ENCODE measurements around the gene POMT2. TPM values are rescaled to one million over a fixed set of nuclear protein-coding genes. Genes with fewer than 3 reads are reported as not detected.
A peak's percentile ranks its signal among the peaks of the same experiment; 100 is the strongest.
"Not testable (repeated sequence)": the region's sequence is repeated elsewhere in the genome, so short reads cannot be mapped to it uniquely, and the experiment has no call there.

POMT2 gene
- total RNA-seq, 1 experiment from 2014 or later: 11.7 TPM

DNA sequence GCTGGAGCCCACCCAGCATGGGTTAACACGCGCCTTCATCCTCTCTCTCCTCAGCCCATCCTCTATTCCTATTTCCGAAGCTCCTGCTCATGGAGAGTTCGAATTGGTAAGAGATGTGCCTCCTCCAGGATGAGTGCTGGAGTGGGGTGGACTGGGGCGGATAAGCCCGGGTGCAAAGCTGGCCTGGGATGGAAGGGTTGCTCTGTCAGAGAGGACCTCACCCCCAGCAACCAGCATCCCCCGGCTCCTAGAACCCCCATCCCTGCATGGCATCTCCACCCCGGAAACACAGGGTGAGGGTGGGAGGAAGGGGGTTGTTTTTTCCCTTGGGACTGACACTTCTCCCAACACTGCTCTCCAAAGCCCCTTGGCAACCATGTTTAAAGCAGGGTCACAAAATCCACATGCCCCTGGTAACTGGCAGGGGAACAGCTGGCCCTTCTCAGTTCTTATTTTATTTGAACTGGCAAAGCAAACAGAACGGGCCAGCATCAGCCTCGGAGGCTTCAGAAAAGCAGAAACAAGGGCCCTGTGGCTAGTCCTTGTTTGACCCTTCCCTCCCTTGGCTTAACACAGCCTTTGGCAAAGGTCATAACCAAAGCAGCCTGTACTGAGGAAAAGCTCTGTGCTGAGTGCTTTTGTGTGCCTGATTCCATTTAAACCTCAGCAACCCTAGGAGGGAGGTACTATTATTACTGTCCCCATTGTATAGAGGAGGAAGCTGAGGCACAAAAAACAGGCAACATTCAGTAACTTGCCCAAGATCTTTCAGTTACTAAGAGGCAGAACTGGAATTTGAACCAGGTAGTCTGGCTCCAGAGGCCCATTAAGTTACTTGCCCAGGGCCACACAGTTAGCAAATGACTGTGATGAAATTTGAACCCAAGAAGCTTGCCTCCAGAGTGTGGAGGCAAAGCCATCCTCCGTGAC, 4.4 kb upstream of the POMT2 start:
- DNase-seq (ENCODE audit: low read depth): no peak

GRCh38 chr14:77324289-77324688, 3.6 kb upstream of the POMT2 start:
- DNase-seq (ENCODE audit: low read depth): no peak

- DNase-seq (ENCODE audit: low read depth): no peak
These were observed 2.9 kb upstream of the POMT2 start for GRCh38 chr14:77323571-77323970.

GRCh38 chr14:77322951-77323350, 2.3 kb upstream of the POMT2 start:
- DNase-seq (ENCODE audit: low read depth): no peak

DNA sequence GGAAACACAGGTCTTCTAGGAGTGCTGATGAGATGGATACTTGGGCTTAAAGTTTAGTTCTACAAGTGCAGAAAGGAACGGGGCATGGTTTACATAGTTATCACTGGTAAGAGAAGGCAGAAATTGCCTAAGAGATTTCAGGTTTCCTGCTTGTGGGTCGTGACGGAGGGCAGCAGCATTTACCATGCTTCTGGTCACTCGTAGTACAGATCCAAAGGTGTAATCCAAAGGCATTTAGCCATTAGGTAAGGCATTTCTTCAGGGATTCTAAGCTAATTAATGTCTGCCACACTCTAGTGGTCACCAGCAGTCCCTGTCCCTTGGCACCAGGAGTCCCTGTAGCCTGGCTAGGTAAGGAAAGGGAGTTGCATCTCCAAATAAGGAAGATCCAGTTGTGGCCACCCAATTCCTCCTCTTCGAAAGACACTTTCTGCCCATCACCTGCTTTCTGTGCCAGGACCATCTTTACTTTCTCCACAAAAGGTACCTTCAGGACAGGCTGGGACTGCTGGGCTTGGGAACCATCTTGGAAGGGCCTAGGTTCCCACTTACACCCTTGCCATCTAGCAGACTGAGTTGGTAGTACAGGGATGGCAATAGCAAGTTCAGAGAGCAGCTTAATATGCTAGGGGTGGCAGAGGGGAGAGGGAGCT, 1.7 kb upstream of the POMT2 start:
- no peak for DNase-seq (ENCODE audit: low read depth)

DNA sequence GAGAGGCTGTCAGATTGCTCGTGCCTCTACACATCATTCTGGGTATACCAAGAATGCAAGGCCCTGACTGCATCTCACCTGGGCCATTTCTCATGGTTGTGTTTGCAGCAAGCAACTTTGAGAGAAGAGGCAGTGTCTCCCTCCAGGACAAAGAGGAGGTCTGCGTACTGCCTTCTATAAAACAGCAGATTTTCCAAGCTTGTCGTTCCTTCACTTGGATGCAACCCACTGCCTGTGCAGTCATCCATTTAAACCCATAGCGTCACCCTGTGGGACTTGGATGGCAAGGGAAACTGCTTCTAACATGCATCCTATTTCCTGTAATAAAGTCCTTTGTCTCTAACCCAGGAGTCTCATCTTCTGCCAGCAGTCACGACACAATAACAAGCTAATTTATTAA, 1.3 kb downstream of the POMT2 start:
- no peak for DNase-seq (ENCODE audit: low read depth)

DNA sequence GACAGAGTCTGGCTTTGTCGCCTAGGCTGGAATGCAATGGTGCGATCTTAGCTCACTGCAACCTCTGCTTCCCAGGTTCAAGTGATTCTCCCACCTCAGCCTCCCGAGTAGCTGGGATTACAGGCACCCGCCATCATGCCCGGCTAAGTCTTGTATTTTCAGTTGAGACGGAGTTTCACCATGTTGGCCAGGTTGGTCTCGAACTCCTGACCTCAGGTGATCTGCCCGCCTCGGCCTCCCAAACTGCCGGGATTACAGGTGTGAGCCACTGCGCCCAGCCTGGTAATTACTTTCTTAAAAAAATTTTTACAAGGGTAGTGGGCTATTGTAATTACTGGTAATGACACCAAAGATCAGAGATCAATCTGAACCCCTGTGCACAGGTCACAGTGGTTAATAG, 1.9 kb downstream of the POMT2 start:
- DNase-seq (ENCODE audit: low read depth): not testable (repeated sequence)

- DNase-seq (ENCODE audit: low read depth): no peak
These were observed 2.6 kb downstream of the POMT2 start for GRCh38 chr14:77318006-77318553.

- no peak for DNase-seq (ENCODE audit: low read depth)
These were observed 3.8 kb downstream of the POMT2 start for GRCh38 chr14:77316872-77317301.

DNA sequence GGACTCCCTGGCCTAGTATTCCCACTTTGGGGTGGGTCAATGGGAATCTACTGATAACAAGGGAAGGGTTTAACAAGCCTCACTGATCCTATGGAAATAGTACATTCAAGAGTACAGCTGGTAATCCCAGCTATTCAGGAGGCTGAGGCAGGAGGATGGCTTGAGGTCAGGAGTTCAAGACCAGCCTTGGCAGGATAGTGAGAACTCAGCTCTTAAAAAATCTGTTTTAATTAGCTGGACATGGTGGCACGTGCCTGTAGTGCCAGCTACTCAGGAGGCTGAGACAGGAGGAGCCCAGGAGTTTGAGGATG, 4.5 kb downstream of the POMT2 start:
- DNase-seq (ENCODE audit: low read depth): no peak

DNA sequence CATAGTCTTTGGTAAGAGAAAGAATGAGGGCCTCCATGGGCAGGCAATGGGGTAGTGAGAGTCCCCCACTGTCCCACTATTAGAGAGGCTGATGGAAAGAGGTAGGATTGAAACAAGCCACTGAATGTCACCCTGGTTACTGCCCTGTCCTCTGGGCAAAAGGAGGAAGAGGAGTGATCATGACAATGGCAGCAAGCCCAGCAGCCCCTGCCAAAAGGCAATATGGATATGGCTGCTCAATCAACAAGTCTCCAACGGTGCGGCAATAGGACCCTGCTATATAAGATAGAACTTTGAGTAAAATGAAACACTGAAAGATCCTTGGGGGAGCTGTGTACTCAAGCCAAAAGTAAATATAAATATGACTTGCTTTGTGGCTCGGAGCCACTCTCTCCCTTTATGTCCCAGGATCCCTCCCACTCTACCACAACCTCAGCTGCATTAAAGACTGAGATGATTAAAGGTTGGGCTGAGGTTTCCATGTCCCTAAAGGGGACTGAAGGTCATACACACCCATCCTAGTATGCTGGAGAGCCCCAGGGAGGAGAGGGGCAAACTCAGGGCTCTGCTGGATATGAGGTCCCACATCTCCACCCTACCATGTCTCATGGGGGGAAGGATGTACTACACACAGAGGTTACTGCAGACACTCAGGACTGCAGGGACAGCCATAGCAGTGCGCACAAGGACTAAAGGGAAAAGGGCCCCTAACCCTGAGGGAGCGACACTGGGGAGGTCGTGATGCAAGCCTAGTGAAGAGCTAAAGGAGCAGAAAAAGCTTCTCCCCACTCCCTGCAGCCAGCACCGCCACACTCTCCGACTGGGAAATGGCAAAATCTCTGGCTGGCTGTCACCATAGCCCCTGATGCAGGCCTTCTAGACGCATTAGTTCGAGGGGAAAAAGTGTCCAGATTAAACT, 5.9 kb downstream of the POMT2 start:
- DNase-seq (ENCODE audit: low read depth): no peak

- DNase-seq (ENCODE audit: low read depth): no peak
These were observed 6.6 kb downstream of the POMT2 start for GRCh38 chr14:77314043-77314442.

DNA sequence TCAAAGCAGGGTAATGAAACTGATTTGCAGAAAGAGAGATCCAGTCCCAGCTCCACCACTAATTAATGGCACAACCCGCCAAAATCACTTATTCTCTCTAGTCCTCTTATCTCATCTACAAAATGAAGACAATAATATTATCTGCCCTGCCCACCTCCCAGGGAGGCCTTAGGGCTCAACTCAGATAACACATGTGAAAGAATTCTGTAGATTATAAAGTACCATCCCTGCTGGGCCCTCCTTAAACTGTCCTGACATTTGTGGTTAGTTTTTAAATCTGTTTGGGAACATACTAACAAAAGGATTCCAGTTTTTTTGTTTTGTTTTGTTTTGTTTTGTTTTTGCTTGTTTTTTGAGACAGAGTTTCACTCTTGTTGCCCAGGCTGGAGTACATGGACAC, 7.3 kb downstream of the POMT2 start:
- DNase-seq (ENCODE audit: low read depth): no peak

DNA sequence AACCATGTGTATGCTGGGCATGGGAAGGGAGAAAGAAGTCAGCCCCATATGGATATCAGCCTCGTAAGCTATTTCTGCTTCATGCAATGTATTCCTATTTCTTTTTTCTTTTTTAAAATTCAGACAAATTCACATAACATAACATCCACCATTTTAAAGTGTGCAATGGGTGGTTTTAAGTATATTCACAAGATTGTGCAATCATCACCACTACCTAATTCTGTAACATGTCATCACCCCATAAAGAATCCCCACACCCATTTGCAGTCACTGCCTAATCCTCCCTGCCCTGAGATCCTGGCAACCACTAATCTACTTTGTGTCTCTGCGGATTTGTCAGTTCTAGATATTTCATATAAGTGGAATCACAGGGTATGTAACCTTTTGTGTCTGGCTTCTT, 9.5 kb downstream of the POMT2 start:
- DNase-seq (ENCODE audit: low read depth): no peak

DNA sequence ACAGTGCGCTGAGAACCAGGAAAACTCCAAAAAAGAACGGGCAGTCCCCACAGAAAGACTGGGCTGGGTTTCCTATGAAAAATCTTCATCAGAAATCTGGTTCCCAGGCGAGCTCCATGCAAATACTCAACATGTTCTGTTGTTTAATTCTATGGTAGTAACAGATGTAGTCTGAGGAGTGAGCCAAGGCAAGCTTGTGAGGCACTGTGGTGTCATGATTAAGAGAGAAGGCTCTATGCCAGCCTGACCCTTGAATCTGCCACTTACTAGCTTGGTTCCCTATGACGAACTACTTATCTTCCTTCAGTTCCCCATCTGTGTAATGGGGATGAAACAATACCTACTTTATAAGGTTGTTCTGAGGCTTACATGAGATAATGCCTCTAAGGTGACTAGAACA, 10.7 kb downstream of the POMT2 start:
- DNase-seq (ENCODE audit: low read depth): no peak

DNA sequence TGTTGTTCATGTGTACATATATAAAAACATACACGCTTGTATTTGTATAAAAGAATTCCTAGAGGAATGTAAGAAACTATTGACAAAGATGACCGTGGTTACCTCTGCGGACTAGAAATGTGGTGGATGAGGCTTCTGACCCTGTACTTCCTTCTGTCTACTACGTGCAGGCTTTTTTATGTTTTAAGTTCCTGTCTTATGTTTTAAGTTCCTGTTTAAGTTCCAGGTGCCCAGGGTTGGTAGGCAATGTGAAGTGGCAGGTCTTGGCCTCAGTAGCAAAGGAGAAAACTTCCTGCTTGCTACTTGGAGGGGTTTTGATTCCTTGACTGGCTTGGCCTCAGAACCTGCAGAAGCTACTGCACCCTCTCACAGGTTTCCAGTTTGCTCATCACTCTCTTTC, 11.6 kb downstream of the POMT2 start:
- DNase-seq (ENCODE audit: low read depth): no peak

GRCh38 chr14:77306851-77307496, 13.7 kb downstream of the POMT2 start:
- peak; percentile 77 for DNase-seq (ENCODE audit: low read depth)

DNA sequence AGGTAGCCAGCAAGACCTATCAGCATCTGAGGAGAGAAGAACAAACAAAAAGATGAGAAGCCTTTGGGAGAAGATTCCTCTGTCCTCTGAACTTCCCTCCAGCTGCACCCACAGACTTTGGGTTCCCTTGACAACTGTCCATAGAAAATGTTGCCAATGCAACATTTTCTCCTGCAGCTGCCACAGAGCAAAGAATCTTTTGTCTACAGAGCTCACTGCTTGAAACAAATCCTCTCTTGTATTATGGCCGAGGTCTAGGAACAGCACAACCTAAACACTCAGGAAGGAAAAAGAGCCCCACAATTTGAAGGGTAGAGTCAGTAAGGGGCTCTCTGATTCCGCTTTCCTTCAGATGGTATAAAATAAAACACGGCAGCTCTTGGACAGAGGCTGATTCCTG, 14.3 kb downstream of the POMT2 start:
- no peak for DNase-seq (ENCODE audit: low read depth)

DNA sequence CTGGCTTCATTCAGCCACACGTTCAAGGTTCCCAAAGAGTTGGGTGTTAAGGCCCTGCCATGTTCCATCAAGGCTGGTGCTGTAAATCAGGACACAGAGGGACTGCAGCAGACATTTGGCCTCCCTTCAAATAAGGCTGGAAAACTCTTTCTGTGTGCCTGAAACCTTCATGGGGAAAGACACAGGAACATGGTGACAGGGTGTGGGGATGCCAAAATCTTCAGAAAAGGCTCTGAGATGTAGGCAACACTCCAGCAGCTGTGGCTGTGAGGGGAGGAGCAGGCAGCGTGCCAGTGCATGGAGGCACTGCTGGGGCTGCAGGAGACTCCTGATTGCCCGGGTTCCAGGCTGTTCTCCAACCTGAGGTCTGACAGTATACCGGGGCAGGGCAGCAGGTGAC, 15.0 kb downstream of the POMT2 start:
- DNase-seq (ENCODE audit: low read depth): no peak

- peak; percentile 96 for DNase-seq (ENCODE audit: low read depth)
These were observed 17.1 kb downstream of the POMT2 start for GRCh38 chr14:77303417-77304156.

DNA sequence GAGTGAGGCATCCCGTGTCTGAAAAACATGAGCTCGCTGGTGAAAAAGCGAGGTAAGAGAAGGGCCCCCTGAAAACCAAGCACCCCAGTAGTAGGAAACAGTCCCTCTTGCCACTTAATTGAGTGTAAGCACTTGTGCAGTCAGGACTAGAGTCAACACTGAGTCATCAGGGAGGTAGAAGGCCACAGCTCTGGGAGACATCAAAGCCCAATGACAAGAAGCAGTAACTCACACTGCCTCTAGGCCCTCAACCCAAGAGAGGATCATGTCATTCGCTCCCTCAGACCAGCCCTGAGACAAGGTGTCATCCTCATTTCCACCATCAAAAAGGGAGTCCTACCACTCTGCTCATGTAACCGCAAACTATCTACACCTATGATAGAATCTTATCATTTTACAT, 17.8 kb downstream of the POMT2 start:
- peak; percentile 94 for DNase-seq (ENCODE audit: low read depth)

Measured in Daoy (cell line).